ENCODE results near the gene NCAM2. TPM values are rescaled to one million over a fixed set of nuclear protein-coding genes. Genes with fewer than 3 reads are reported as not detected.
"Not testable (repeated sequence)": the region's sequence is repeated elsewhere in the genome, so short reads cannot be mapped to it uniquely, and the experiment has no call there.

NCAM2 gene
- total RNA-seq, 2 donors from 2014 or later, result 1.8 to 2.3 TPM

GRCh38 chr21:21385404-21385803 lies 387.2 kb downstream of the NCAM2 start:
- H3K4me1 ChIP-seq, result no peaks in the 10 kb centered on the region
- TF ChIP-seq CTCF (IDR thresholded peaks at IDR 0.05), result no peak
- no peak overlapping the region for H3K27ac ChIP-seq
- H3K27me3 ChIP-seq, result no peaks in the 10 kb centered on the region
- H3K4me3 ChIP-seq, result no peak overlapping the region
- no peak for DNase-seq (ENCODE audit: low spot score)
- H3K9me3 ChIP-seq, result no peaks in the 10 kb centered on the region
- H3K36me3 ChIP-seq, result no peaks in the 10 kb centered on the region

- Histone ChIP-seq H3K27me3 (no peaks in the 10 kb centered on the region), H3K4me3 (no peak overlapping the region), H3K36me3 (no peaks in the 10 kb centered on the region), H3K27ac (no peak overlapping the region), H3K4me1 (no peaks in the 10 kb centered on the region), H3K9me3 (no peaks in the 10 kb centered on the region)
- no peak for DNase-seq (ENCODE audit: low spot score)
- TF ChIP-seq CTCF (IDR thresholded peaks at IDR 0.05), result no peak
These were observed 389.7 kb downstream of the NCAM2 start for GRCh38 chr21:21387916-21388315.

GRCh38 chr21:21394064-21394463 lies 395.9 kb downstream of the NCAM2 start:
- H3K4me1 ChIP-seq, result no peaks in the 10 kb centered on the region
- H3K27ac ChIP-seq, result no peak overlapping the region
- H3K9me3 ChIP-seq, result peaks cover 6 to 17% of the 10 kb centered on the region in 2 donors
- H3K4me3 ChIP-seq, result no peak overlapping the region
- no peak for DNase-seq (ENCODE audit: low spot score)
- no peak for TF ChIP-seq CTCF (IDR thresholded peaks at IDR 0.05)
- no peaks in the 10 kb centered on the region for H3K36me3 ChIP-seq
- H3K27me3 ChIP-seq, result no peaks in the 10 kb centered on the region

GRCh38 chr21:21396424-21396823 lies 398.2 kb downstream of the NCAM2 start:
- no peak for TF ChIP-seq CTCF (IDR thresholded peaks at IDR 0.05)
- Histone ChIP-seq H3K9me3 (peaks cover 6 to 24% of the 10 kb centered on the region in 2 donors), H3K36me3 (no peaks in the 10 kb centered on the region), H3K27me3 (no peaks in the 10 kb centered on the region), H3K4me1 (no peaks in the 10 kb centered on the region), H3K27ac (no peak overlapping the region), H3K4me3 (no peak overlapping the region)
- DNase-seq (ENCODE audit: low spot score), result no peak

- no peak for TF ChIP-seq CTCF (IDR thresholded peaks at IDR 0.05)
These were observed 399.3 kb downstream of the NCAM2 start for GRCh38 chr21:21397464-21397863.

GRCh38 chr21:21401444-21401843 lies 403.2 kb downstream of the NCAM2 start:
- no peaks in the 10 kb centered on the region for H3K27me3 ChIP-seq
- no peak overlapping the region for H3K4me3 ChIP-seq
- no peak for DNase-seq (ENCODE audit: low spot score)
- no peak overlapping the region for H3K27ac ChIP-seq
- no peaks in the 10 kb centered on the region for H3K4me1 ChIP-seq
- H3K9me3 ChIP-seq, result peaks cover 6 to 32% of the 10 kb centered on the region in 2 donors
- H3K36me3 ChIP-seq, result no peaks in the 10 kb centered on the region
- TF ChIP-seq CTCF (IDR thresholded peaks at IDR 0.05), result no peak

More at GRCh38 chr21:21397464-21397863, 399.3 kb downstream of the NCAM2 start:
- Histone ChIP-seq H3K27me3 (no peaks in the 10 kb centered on the region), H3K4me3 (no peak overlapping the region), H3K4me1 (no peaks in the 10 kb centered on the region), H3K9me3 (peaks cover 6 to 34% of the 10 kb centered on the region in 2 donors), H3K27ac (no peak overlapping the region), H3K36me3 (no peaks in the 10 kb centered on the region)
- no peak for DNase-seq (ENCODE audit: low spot score)

GRCh38 chr21:21402187-21402586 lies 404.0 kb downstream of the NCAM2 start:
- H3K4me1 ChIP-seq; H3K27me3 ChIP-seq; DNase-seq (ENCODE audit: low spot score); H3K4me3 ChIP-seq; H3K36me3 ChIP-seq; H3K27ac ChIP-seq: not testable (repeated sequence)
- H3K9me3 ChIP-seq, result peaks cover 0 to 26% of the 10 kb centered on the region in 2 donors

GRCh38 chr21:21404261-21404660 lies 406.1 kb downstream of the NCAM2 start:
- H3K36me3 ChIP-seq; H3K27ac ChIP-seq; H3K4me1 ChIP-seq; H3K27me3 ChIP-seq; DNase-seq (ENCODE audit: low spot score); H3K4me3 ChIP-seq: not testable (repeated sequence)
- H3K9me3 ChIP-seq, result peaks cover 0 to 26% of the 10 kb centered on the region in 2 donors

Data from right atrium auricular region (tissue), 2 donors.